Measurements from ENCODE around the gene MYOCD. TPM values are rescaled to one million over a fixed set of nuclear protein-coding genes. Genes with fewer than 3 reads are reported as not detected.

The MYOCD gene
- total RNA-seq, 2 experiments from 2014 or later: not detected

GRCh38 chr17:12738624-12739023 lies 72.9 kb downstream of the MYOCD start:
- DNase-seq (no peak), ATAC-seq (no peak)
- H3K9me3 Mint-ChIP-seq (ENCODE audit: low read depth): peaks cover 4% of the 10 kb centered on the region
- H3K4me3 Mint-ChIP-seq: no peak overlapping the region
- H3K27ac Mint-ChIP-seq: no peak overlapping the region
- ChIA-PET CTCF (no interaction called here), POLR2A (no interaction called here)
- peaks cover 2% of the 10 kb centered on the region for H3K27me3 Mint-ChIP-seq
- H3K4me1 Mint-ChIP-seq: no peaks in the 10 kb centered on the region
- intact Hi-C loops (cut with DNase I, micrococcal nuclease): no loop called here
- H3K36me3 Mint-ChIP-seq (ENCODE audit: low read depth): no peaks in the 10 kb centered on the region

DNA sequence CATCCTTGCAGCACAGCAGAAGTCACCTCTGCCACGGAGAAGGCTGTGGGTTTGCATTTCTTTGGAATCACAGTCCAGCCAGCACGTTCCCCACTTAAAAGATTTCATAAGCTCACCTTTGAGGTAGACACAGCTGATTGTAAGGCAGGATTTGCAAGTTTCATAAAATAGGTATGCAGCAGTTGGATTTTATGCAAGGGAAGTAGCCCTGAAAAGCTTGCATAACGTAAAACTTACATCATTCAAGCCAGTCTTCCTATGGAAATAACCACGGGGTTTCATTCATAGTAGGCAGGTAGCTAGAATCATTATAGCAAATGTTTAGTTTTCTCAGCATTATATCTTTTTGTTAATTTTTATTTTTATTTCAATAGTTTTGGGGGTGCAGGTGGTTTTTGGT lies 73.8 kb downstream of the MYOCD start:
- ATAC-seq: no peak
- Mint-ChIP-seq H3K36me3 (ENCODE audit: low read depth) (no peaks in the 10 kb centered on the region), H3K27ac (no peak overlapping the region), H3K4me1 (no peaks in the 10 kb centered on the region), H3K4me3 (no peak overlapping the region), H3K27me3 (peaks cover 2% of the 10 kb centered on the region), H3K9me3 (ENCODE audit: low read depth) (peaks cover 4% of the 10 kb centered on the region)
- CTCF ChIA-PET: no interaction called here
- intact Hi-C loops (cut with DNase I, micrococcal nuclease): no loop called here
- POLR2A ChIA-PET: no interaction called here
- DNase-seq: no peak

- no peak for ATAC-seq
- no peak overlapping the region for H3K4me3 Mint-ChIP-seq
- CTCF ChIA-PET: interaction anchor here (0.6 to 2.0 kb wide), 3 partner anchors 40 to 562 kb away, joined by 3 to 11 read pairs (median 3); no protein-coding TSS in a partner anchor
- POLR2A ChIA-PET: no interaction called here
- H3K27ac Mint-ChIP-seq: no peak overlapping the region
- no peaks in the 10 kb centered on the region for H3K4me1 Mint-ChIP-seq
- H3K9me3 Mint-ChIP-seq (ENCODE audit: low read depth): peaks cover 9% of the 10 kb centered on the region
- intact Hi-C loops (cut with DNase I, micrococcal nuclease): loop anchor here in 1 of 2 experiments (5.0 kb wide), 2 partner anchors 486 to 561 kb away; no protein-coding TSS in a partner anchor
- H3K27me3 Mint-ChIP-seq: peaks cover 4% of the 10 kb centered on the region
- no peaks in the 10 kb centered on the region for H3K36me3 Mint-ChIP-seq (ENCODE audit: low read depth)
- no peak for DNase-seq
These were observed 77.4 kb downstream of the MYOCD start for GRCh38 chr17:12743046-12743445.

- Mint-ChIP-seq H3K36me3 (ENCODE audit: low read depth) (no peaks in the 10 kb centered on the region), H3K27ac (no peak overlapping the region), H3K4me1 (no peaks in the 10 kb centered on the region), H3K4me3 (no peak overlapping the region), H3K9me3 (ENCODE audit: low read depth) (peaks cover 9% of the 10 kb centered on the region), H3K27me3 (peaks cover 4% of the 10 kb centered on the region)
- ATAC-seq (no peak), DNase-seq (no peak)
- ChIA-PET POLR2A (no interaction called here), CTCF (no interaction called here)
- intact Hi-C loops (cut with DNase I, micrococcal nuclease): loop anchor here in 1 of 2 experiments (5.0 kb wide), 2 partner anchors 487 to 562 kb away; no protein-coding TSS in a partner anchor
These were observed 78.6 kb downstream of the MYOCD start for GRCh38 chr17:12744298-12744697.

- Mint-ChIP-seq H3K4me1 (no peaks in the 10 kb centered on the region), H3K27ac (no peak overlapping the region), H3K9me3 (ENCODE audit: low read depth) (peaks cover 9% of the 10 kb centered on the region), H3K27me3 (peaks cover 4% of the 10 kb centered on the region), H3K4me3 (no peak overlapping the region), H3K36me3 (ENCODE audit: low read depth) (no peaks in the 10 kb centered on the region)
- intact Hi-C loops (cut with DNase I, micrococcal nuclease): loop anchor here in 1 of 2 experiments (5.0 kb wide), 2 partner anchors 487 to 562 kb away; no protein-coding TSS in a partner anchor
- ChIA-PET CTCF (no interaction called here), POLR2A (no interaction called here)
- DNase-seq (no peak), ATAC-seq (no peak)
These were observed 79.1 kb downstream of the MYOCD start for GRCh38 chr17:12744786-12745185.

DNA sequence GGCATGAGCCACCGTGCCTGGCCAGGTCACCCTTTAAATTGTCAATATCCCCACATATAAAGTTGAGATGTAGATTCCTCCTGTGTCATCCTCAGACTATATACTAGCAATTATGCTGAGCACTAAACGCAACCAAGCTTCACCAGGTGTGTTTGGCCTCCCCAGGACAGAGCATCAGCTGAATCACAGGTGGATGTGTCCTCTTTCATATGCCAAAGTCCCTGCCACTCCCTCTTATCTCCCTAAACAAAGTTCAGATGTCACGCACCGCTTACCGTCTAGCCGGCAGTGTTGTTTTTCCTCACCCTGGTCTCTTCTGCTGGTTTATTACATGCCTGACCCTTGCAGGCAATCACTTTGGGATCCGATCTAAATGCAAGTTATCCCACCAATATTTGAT lies 79.8 kb downstream of the MYOCD start:
- intact Hi-C loops (cut with DNase I, micrococcal nuclease): no loop called here
- POLR2A ChIA-PET: no interaction called here
- ATAC-seq (no peak), DNase-seq (no peak)
- Mint-ChIP-seq H3K36me3 (ENCODE audit: low read depth) (no peaks in the 10 kb centered on the region), H3K27ac (no peak overlapping the region), H3K27me3 (peaks cover 4% of the 10 kb centered on the region), H3K9me3 (ENCODE audit: low read depth) (peaks cover 9% of the 10 kb centered on the region), H3K4me3 (no peak overlapping the region), H3K4me1 (no peaks in the 10 kb centered on the region)
- CTCF ChIA-PET: no interaction called here

DNA sequence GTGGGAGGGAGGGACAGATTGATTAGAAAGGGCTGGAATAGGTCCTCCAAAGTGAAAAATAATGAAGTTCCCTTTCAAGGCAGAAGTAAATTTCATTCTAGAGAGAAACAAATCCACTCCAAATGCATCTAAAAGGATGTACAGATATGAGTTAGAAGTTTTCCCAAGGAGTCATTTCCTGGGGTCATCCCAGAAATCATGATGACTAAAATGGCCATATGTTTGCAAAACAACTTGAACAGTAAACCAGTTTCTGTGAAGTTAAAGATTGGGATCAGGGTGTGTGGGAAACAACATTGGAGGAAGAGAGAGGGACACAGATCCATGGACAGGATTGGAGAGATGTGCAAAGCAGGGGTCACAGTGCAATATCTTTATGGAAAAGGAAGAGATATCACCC lies 91.1 kb downstream of the MYOCD start:
- Mint-ChIP-seq H3K36me3 (ENCODE audit: low read depth) (no peaks in the 10 kb centered on the region), H3K4me3 (no peak overlapping the region), H3K27ac (no peak overlapping the region), H3K4me1 (no peaks in the 10 kb centered on the region), H3K9me3 (ENCODE audit: low read depth) (no peaks in the 10 kb centered on the region), H3K27me3 (no peaks in the 10 kb centered on the region)
- ChIA-PET POLR2A (no interaction called here), CTCF (no interaction called here)
- intact Hi-C loops (cut with DNase I, micrococcal nuclease): no loop called here
- no peak for ATAC-seq
- DNase-seq: no peak

GRCh38 chr17:12759090-12759489 lies 93.4 kb downstream of the MYOCD start:
- no peak for DNase-seq
- H3K27me3 Mint-ChIP-seq: no peaks in the 10 kb centered on the region
- ChIA-PET CTCF (no interaction called here), POLR2A (no interaction called here)
- no peak overlapping the region for H3K4me3 Mint-ChIP-seq
- no peak for ATAC-seq
- intact Hi-C loops (cut with DNase I, micrococcal nuclease): no loop called here
- no peak overlapping the region for H3K27ac Mint-ChIP-seq
- H3K4me1 Mint-ChIP-seq: no peaks in the 10 kb centered on the region
- H3K36me3 Mint-ChIP-seq (ENCODE audit: low read depth): no peaks in the 10 kb centered on the region
- no peaks in the 10 kb centered on the region for H3K9me3 Mint-ChIP-seq (ENCODE audit: low read depth)

- Mint-ChIP-seq H3K4me1 (no peaks in the 10 kb centered on the region), H3K36me3 (ENCODE audit: low read depth) (no peaks in the 10 kb centered on the region), H3K9me3 (ENCODE audit: low read depth) (peaks cover 2% of the 10 kb centered on the region), H3K27me3 (no peaks in the 10 kb centered on the region), H3K4me3 (no peak overlapping the region), H3K27ac (no peak overlapping the region)
- DNase-seq (no peak), ATAC-seq (no peak)
- CTCF ChIA-PET: interaction anchor here (0.6 to 1.8 kb wide), 2 partner anchors 14 to 369 kb away, joined by 3 to 4 read pairs; no protein-coding TSS in a partner anchor
- intact Hi-C loops (cut with DNase I, micrococcal nuclease): no loop called here
- POLR2A ChIA-PET: no interaction called here
These were observed 99.9 kb downstream of the MYOCD start for GRCh38 chr17:12765548-12765947.

- no peaks in the 10 kb centered on the region for H3K36me3 Mint-ChIP-seq (ENCODE audit: low read depth)
- ATAC-seq: no peak
- no peak overlapping the region for H3K27ac Mint-ChIP-seq
- H3K4me3 Mint-ChIP-seq: no peak overlapping the region
- DNase-seq: no peak
- CTCF ChIA-PET: interaction anchor here (0.9 kb wide), 1 partner anchor 20 kb away, joined by 3 read pairs; no protein-coding TSS in a partner anchor
- POLR2A ChIA-PET: no interaction called here
- intact Hi-C loops (cut with DNase I, micrococcal nuclease): no loop called here
- H3K4me1 Mint-ChIP-seq: no peaks in the 10 kb centered on the region
- no peaks in the 10 kb centered on the region for H3K27me3 Mint-ChIP-seq
- peaks cover 2% of the 10 kb centered on the region for H3K9me3 Mint-ChIP-seq (ENCODE audit: low read depth)
These were observed 102.6 kb downstream of the MYOCD start for GRCh38 chr17:12768255-12768654.

GRCh38 chr17:12769981-12770380 lies 104.3 kb downstream of the MYOCD start:
- ChIA-PET POLR2A (no interaction called here), CTCF (no interaction called here)
- peaks cover under 1% of the 10 kb centered on the region for H3K9me3 Mint-ChIP-seq (ENCODE audit: low read depth)
- no peak for ATAC-seq
- H3K27me3 Mint-ChIP-seq: no peaks in the 10 kb centered on the region
- no peak overlapping the region for H3K4me3 Mint-ChIP-seq
- intact Hi-C loops (cut with DNase I, micrococcal nuclease): no loop called here
- no peak for DNase-seq
- no peaks in the 10 kb centered on the region for H3K36me3 Mint-ChIP-seq (ENCODE audit: low read depth)
- H3K27ac Mint-ChIP-seq: no peak overlapping the region
- no peaks in the 10 kb centered on the region for H3K4me1 Mint-ChIP-seq

DNA sequence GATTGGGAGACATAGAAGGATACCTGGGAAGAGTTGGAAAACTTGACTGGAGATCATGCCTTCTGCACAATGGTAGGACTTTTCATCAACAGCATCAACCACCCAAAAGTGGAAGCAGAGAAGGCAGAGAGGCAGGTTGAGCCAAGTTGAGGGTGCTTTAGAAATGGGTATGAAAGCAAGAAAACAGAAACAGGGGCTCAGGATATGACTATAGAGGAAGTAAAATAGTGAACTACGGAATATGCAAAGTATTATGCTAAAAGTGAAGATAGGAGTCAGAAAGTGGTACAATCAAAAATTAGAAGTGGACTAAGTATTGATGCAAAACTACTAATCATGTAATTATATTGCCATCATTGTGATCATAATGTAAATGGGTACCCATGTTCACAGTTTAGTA lies 107.5 kb downstream of the MYOCD start:
- no peak for DNase-seq
- no peaks in the 10 kb centered on the region for H3K4me1 Mint-ChIP-seq
- ATAC-seq: no peak
- intact Hi-C loops (cut with DNase I, micrococcal nuclease): no loop called here
- H3K27ac Mint-ChIP-seq: no peak overlapping the region
- ChIA-PET CTCF (no interaction called here), POLR2A (no interaction called here)
- H3K36me3 Mint-ChIP-seq (ENCODE audit: low read depth): no peaks in the 10 kb centered on the region
- H3K9me3 Mint-ChIP-seq (ENCODE audit: low read depth): no peaks in the 10 kb centered on the region
- no peak overlapping the region for H3K4me3 Mint-ChIP-seq
- no peaks in the 10 kb centered on the region for H3K27me3 Mint-ChIP-seq

- ChIA-PET POLR2A (no interaction called here), CTCF (interaction anchor here (1.1 kb wide), 1 partner anchor 21 kb away, joined by 3 read pairs; no protein-coding TSS in a partner anchor)
- Mint-ChIP-seq H3K4me1 (peaks cover 7% of the 10 kb centered on the region), H3K36me3 (ENCODE audit: low read depth) (no peaks in the 10 kb centered on the region), H3K27me3 (peaks cover 32% of the 10 kb centered on the region), H3K4me3 (peak overlapping the region; percentile 34), H3K27ac (no peak overlapping the region), H3K9me3 (ENCODE audit: low read depth) (no peaks in the 10 kb centered on the region)
- intact Hi-C loops (cut with DNase I, micrococcal nuclease): loop anchor here in 1 of 2 experiments (1.0 kb wide), 1 partner anchor 229 kb away; the partner anchor contains the start of gene ELAC2
- ATAC-seq (no peak), DNase-seq (peak; percentile 54)
These were observed 123.4 kb downstream of the MYOCD start for GRCh38 chr17:12789075-12789480.
